ENCODE measurements around the gene ARF5. TPM values are rescaled to one million over a fixed set of nuclear protein-coding genes. Genes with fewer than 3 reads are reported as not detected.

ARF5 gene
- total RNA-seq: 80.8 TPM

GRCh38 chr7:127588019-127588696 lies at the start of gene ARF5:
Gene ARF5 (plus strand): TSS chr7:127588411. CDS start chr7:127588499, 88 bp downstream.

GRCh38 chr7:127585044-127585953 lies 2.9 kb upstream of the ARF5 start, which contains the start of gene GCC1:
Gene GCC1 (minus strand): TSS chr7:127585596. CDS start chr7:127585182, 414 bp downstream.

GRCh38 chr7:127618042-127618441 lies 29.8 kb downstream of the ARF5 start, which contains the start of gene PAX4:
Gene PAX4 (minus strand): TSS chr7:127618142. CDS start chr7:127615928, 2,214 bp downstream.

Other genes starting within 250 kb of the ARF5 start
- 36.9 TPM for gene ZNF800, start 195.7 kb upstream of the ARF5 start, total RNA-seq
- gene GCC1, start 2.8 kb upstream of the ARF5 start, total RNA-seq: 13.5 TPM
- gene FSCN3, start 5.3 kb downstream of the ARF5 start, total RNA-seq: 3.4 TPM
- not detected for gene PAX4, start 29.7 kb downstream of the ARF5 start, total RNA-seq
- gene SND1, start 63.8 kb downstream of the ARF5 start, total RNA-seq: 77.0 TPM